Right lobe of liver (tissue), 6 donors: ENCODE measurements around the gene RNF121. TPM values are rescaled to one million over a fixed set of nuclear protein-coding genes. Genes with fewer than 3 reads are reported as not detected.

Source experiments
- ATAC-seq, 4 donors: fragments of 200-7000 bp; cut with Tn5 transposase; one replicate each; pipeline ENCODE4 v1.9.1; 2020; ENCODE audit warnings: mild to moderate bottlenecking in 4 of 4, moderate library complexity in 4 of 4
- DNase-seq, 3 donors: peaks; one replicate each; pipeline ENCODE4 v3.0.0-alpha.2; 2020
- H3K27ac ChIP-seq, 3 donors: fragments of 200-600 bp; one replicate each; pipeline ENCODE4 v1.8.0; 2022
- H3K27me3 ChIP-seq, 2 donors: fragments of 200-600 bp; one replicate each; pipeline ENCODE4 v1.8.0; 2022
- H3K36me3 ChIP-seq, 4 donors: fragments of 200-600 bp; sonication (generic) in 1 of 4; one replicate each; pipeline versions ENCODE4 v1.5.1 to v1.8.0; 2017 to 2022; ENCODE audit warnings: control low read depth in 1 of 4
- H3K4me1 ChIP-seq, 4 donors: fragments of 200-600 bp; sonication (generic) in 1 of 4; one replicate each; pipeline versions ENCODE4 v1.5.1 to v1.8.0; 2017 to 2022; ENCODE audit warnings: control low read depth in 1 of 4
- H3K4me3 ChIP-seq, 3 donors: fragments of 200-600 bp; one replicate each; pipeline ENCODE4 v1.8.0; 2022
- H3K9me3 ChIP-seq, 4 donors: fragments of 200-600 bp; sonication (generic) in 1 of 4; one replicate each; pipeline versions ENCODE4 v1.5.1 to v1.8.0; 2017 to 2022; ENCODE audit warnings: control low read depth in 1 of 4
- POLR2A ChIP-seq: fragments of 450-650 bp; IDR thresholded peaks from one replicate; pipeline ENCODE4 v1.6.1; 2017; ENCODE audit warnings: antibody characterized with exemption, mild to moderate bottlenecking
- WGBS: methylation state at CpG from one replicate; pipeline ENCODE4 v1.1.6; 2018; ENCODE audit warnings: low coverage, low lambda C conversion rate; ENCODE audit not compliant: insufficient coverage; ENCODE audit errors: missing lambda C conversion rate; 5-methylcytosine and 5-hydroxymethylcytosine counted together
- intact Hi-C, 2 donors: fragments of 100-400 bp; cut with DNase I; formaldehyde crosslinking; loops; one replicate each; pipeline versions ENCODE4 v1.11.2 to v1.14.1; 2022
- total RNA-seq, 6 experiments: library from RNA; depleted of rRNA in 2 of 6; stranded (reverse); fragments of >200 nt in 2 of 6; fragmentation: NEBNext Ultra II Directional in 3 of 6; extraction: Animal tissue kit (Norgen Biotek cat#: 25700) in 3 of 6; gene quantifications; one replicate each; pipeline versions ENCODE4 v1.1.0 to v1.2.4, GENCODE V29; 2016 to 2023
- TF ChIP-seq, protein P1 (sequence below), 4 donors: fragments of 200-600 bp in 3 of 4; fragments of 450-650 bp in 1 of 4; IDR thresholded peaks; one replicate each; pipeline versions ENCODE4 v1.5.1 to v1.8.0; 2016 to 2022; ENCODE audit warnings: antibody characterized with exemption in 4 of 4, mild to moderate bottlenecking in 2 of 4
- donor health status: DM: no; HTN: yes; CAD: no.
- donor health status: DM: no; HTN: no; CAD: no.
- donor health status: DM: no; HTN: no; CAD: no.
- donor health status: DM: no; HTN: yes; CAD: no.
- donor health status: DM: no; HTN: yes; CAD: no.

RNF121 gene
- total RNA-seq, 6 experiments from 2014 or later, result 14.8 to 23.7 (median 18.9) TPM

DNA sequence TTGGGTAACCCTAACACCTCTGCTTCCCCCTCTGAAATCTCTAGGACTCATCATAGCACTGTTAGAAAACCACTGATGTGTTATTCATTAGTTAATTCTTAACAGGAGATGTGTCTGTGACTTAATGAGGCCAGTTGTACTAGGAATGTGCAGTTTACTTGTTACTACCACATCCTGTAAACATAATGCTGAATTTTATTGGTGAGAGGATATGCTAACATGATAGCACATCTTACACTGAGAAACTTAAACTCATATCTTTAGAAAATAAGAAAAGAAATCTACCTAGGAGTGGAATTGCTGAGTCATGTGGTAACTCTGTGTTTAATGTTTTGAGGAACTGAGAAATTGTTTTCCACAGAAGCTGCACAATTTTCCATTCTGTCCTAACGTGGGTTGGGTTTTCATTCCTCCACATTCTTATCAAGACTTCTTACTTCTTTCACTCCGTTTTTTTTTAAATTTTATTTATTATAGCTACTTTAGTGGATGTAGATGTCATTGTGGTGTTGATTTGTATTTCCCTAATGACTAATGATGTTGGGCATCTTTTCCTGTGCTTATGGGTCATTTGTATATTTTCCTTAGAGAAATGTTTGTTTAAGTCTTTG lies 33.7 kb downstream of the RNF121 start:
- Histone ChIP-seq H3K27me3 (no peaks in the 10 kb centered on the region), H3K9me3 (no peaks in the 10 kb centered on the region), H3K4me1 (peaks cover 0 to 8% (median 0%) of the 10 kb centered on the region in 4 donors), H3K4me3 (no peak overlapping the region), H3K36me3 (peaks cover 0 to 5% (median 0%) of the 10 kb centered on the region in 4 donors), H3K27ac (no peak overlapping the region)
- intact Hi-C loops, result no loop called here
- peak in 1 of 4 donors; percentile 28 for ATAC-seq
- DNase-seq, result no peak
- 43% methylated on average over 2 of the region's 2 CpGs for WGBS
- TF ChIP-seq POLR2A, result no peak
- TF ChIP-seq, protein P1, sequence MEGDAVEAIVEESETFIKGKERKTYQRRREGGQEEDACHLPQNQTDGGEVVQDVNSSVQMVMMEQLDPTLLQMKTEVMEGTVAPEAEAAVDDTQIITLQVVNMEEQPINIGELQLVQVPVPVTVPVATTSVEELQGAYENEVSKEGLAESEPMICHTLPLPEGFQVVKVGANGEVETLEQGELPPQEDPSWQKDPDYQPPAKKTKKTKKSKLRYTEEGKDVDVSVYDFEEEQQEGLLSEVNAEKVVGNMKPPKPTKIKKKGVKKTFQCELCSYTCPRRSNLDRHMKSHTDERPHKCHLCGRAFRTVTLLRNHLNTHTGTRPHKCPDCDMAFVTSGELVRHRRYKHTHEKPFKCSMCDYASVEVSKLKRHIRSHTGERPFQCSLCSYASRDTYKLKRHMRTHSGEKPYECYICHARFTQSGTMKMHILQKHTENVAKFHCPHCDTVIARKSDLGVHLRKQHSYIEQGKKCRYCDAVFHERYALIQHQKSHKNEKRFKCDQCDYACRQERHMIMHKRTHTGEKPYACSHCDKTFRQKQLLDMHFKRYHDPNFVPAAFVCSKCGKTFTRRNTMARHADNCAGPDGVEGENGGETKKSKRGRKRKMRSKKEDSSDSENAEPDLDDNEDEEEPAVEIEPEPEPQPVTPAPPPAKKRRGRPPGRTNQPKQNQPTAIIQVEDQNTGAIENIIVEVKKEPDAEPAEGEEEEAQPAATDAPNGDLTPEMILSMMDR (IDR thresholded peaks at IDR 0.05), result no peak

GRCh38 chr11:71963468-71963867 lies 34.6 kb downstream of the RNF121 start:
- Histone ChIP-seq H3K36me3 (peaks cover 0 to 5% (median 0%) of the 10 kb centered on the region in 4 donors), H3K27ac (no peak overlapping the region), H3K4me1 (peaks cover 0 to 8% (median 0%) of the 10 kb centered on the region in 4 donors), H3K4me3 (no peak overlapping the region), H3K27me3 (no peaks in the 10 kb centered on the region), H3K9me3 (no peaks in the 10 kb centered on the region)
- ATAC-seq, result no peak
- intact Hi-C loops, result no loop called here
- DNase-seq, result no peak
- WGBS, result 88% methylated on average over 8 of the region's 8 CpGs
- TF ChIP-seq POLR2A, result no peak
- TF ChIP-seq, protein P1 (IDR thresholded peaks at IDR 0.05), result no peak

DNA sequence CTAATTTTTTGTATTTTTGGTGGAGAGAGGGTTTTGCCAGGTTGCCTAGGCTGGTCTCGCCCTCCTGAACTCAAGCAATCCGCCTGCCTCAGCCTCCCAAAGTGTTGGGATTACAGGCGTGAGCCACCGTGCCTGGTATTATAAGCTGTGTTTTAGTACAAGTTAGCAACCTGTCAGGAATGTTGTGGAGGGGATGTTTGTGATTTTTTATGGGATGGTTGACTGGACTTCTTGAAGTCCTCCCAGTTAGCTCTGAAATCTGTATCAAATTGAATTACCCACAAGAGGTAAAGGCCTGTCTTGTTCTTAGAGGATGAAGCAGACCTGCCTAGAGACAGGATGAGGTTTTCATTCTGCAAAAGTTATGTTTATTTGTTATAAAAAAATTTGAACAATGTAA lies 35.8 kb downstream of the RNF121 start:
- WGBS, result 100% methylated on average over 3 of the region's 4 CpGs
- ATAC-seq, result no peak
- intact Hi-C loops, result no loop called here
- H3K4me1 ChIP-seq, result peaks cover 0 to 8% (median 0%) of the 10 kb centered on the region in 4 donors
- H3K9me3 ChIP-seq, result no peaks in the 10 kb centered on the region
- H3K4me3 ChIP-seq, result no peak overlapping the region
- no peaks in the 10 kb centered on the region for H3K27me3 ChIP-seq
- H3K27ac ChIP-seq, result no peak overlapping the region
- peaks cover 0 to 5% (median 0%) of the 10 kb centered on the region in 4 donors for H3K36me3 ChIP-seq
- TF ChIP-seq, protein P1 (IDR thresholded peaks at IDR 0.05), result no peak
- TF ChIP-seq POLR2A, result no peak
- DNase-seq, result no peak

DNA sequence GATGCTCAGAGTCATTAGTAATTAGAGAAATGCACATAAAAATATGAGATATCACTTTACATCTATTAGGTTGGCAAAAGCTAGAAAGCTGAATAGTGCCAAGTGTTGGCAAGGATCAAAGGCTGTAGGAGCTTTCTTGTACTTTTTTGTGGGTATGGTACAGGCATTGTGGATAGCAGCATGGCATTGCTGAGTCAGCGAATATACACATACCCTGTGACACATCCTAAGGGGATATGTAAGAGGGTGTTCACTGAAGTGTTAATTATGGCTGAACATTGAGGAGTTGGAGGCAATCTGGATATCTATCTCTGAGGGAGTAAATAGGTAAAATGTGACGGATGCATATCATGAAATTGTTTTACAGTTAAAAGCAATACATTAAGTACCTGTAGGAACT lies 42.8 kb downstream of the RNF121 start:
- Histone ChIP-seq H3K27me3 (no peaks in the 10 kb centered on the region), H3K36me3 (peaks cover 0 to 15% (median 0%) of the 10 kb centered on the region in 4 donors), H3K4me3 (no peak overlapping the region), H3K9me3 (no peaks in the 10 kb centered on the region), H3K4me1 (no peaks in the 10 kb centered on the region), H3K27ac (no peak overlapping the region)
- intact Hi-C loops, result no loop called here
- peak in 1 of 4 donors; percentile 12 for ATAC-seq
- no peak for TF ChIP-seq POLR2A
- TF ChIP-seq, protein P1 (IDR thresholded peaks at IDR 0.05), result no peak
- WGBS, result 91% methylated on average over 2 of the region's 2 CpGs
- DNase-seq, result no peak
